IPS-18a (cell line): Measurements from ENCODE around the gene ISG20L2.
A peak's percentile ranks its signal among the peaks of the same experiment; 100 is the strongest.

ENCODE experiments used
- H3K27ac ChIP-seq: one replicate; pipeline ENCODE4 v1.5.1; 2013; ENCODE audit warnings: low read length
- H3K27me3 ChIP-seq: one replicate; pipeline ENCODE4 v1.6.1; 2013; ENCODE audit warnings: mild to moderate bottlenecking, low read length; ENCODE audit not compliant: control insufficient read depth, insufficient read depth
- H3K36me3 ChIP-seq: one replicate; pipeline ENCODE4 v1.6.1; 2013; ENCODE audit warnings: low read depth, low read length; ENCODE audit not compliant: control insufficient read depth
- H3K4me1 ChIP-seq: one replicate; pipeline ENCODE4 v1.6.1; 2013; ENCODE audit warnings: low read depth, low read length; ENCODE audit not compliant: control insufficient read depth
- H3K4me3 ChIP-seq: one replicate; pipeline ENCODE4 v1.5.1; 2013; ENCODE audit warnings: low read length
- H3K9ac ChIP-seq: one replicate; pipeline ENCODE4 v1.6.1; 2013; ENCODE audit warnings: mild to moderate bottlenecking, low read length, moderate library complexity
- H3K9me3 ChIP-seq: one replicate; pipeline ENCODE4 v1.6.1; 2013; ENCODE audit warnings: low read depth, low read length; ENCODE audit not compliant: control insufficient read depth

The ISG20L2 gene

DNA sequence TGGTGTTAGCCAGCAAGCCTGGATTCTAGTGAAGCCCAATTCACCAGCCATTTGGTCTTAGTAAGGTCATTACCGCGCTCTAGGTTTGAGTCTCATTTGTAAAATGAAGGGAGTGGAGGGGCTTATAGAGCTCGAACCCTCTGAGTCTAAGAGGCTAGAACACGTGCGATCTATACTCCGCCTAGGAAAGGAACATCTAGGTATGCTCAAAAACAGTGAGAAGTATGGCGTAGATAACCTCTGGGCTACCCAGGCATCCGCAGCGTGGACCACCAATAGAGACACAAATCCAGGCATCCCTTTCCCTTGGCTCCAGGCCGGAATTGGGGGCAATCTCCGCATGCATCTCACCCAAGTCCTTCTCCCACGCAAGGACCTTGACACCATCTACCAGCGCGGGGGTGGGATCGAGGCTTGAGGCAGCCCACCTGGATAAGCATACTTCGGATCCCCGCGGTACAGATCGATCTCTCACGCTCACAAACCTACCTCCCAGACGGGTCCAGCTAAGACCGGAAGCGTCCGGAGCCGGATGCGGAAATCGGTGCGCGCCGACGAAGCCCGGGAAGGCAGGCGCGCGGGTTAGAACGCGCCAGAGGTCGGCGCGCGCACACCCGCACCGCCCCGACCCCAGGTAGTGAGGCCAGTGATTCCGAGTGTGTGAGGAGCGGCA lies 504 bp downstream of the ISG20L2 start, which contains the start of gene METTL25B:
TSS of gene METTL25B (plus strand) at position 544 of the 673 bp plus-strand sequence. CDS start 636 bp downstream, outside the sequence.
- Histone ChIP-seq H3K27me3 (no peaks in the 10 kb centered on the region), H3K36me3 (peaks cover 29% of the 10 kb centered on the region), H3K4me1 (peaks cover 20% of the 10 kb centered on the region), H3K4me3 (peak within 1 kb of the TSS; percentile 100), H3K9me3 (no peaks in the 10 kb centered on the region), H3K27ac (peak within 1 kb of the TSS; percentile 80), H3K9ac (peak within 1 kb of the TSS; percentile 89)

GRCh38 chr1:156727492-156727891 lies 1.1 kb downstream of the ISG20L2 start:
- Histone ChIP-seq H3K27ac (no peak overlapping the region), H3K36me3 (peaks cover 31% of the 10 kb centered on the region), H3K27me3 (no peaks in the 10 kb centered on the region), H3K9ac (peak overlapping the region; percentile 89), H3K4me3 (peak overlapping the region; percentile 100), H3K9me3 (no peaks in the 10 kb centered on the region), H3K4me1 (peaks cover 20% of the 10 kb centered on the region)

- Histone ChIP-seq H3K9ac (no peak overlapping the region), H3K36me3 (peaks cover 35% of the 10 kb centered on the region), H3K27me3 (no peaks in the 10 kb centered on the region), H3K4me1 (peaks cover 20% of the 10 kb centered on the region), H3K9me3 (no peaks in the 10 kb centered on the region), H3K4me3 (peak overlapping the region; percentile 56), H3K27ac (no peak overlapping the region)
These were observed 1.9 kb downstream of the ISG20L2 start for GRCh38 chr1:156726549-156727226.

GRCh38 chr1:156725683-156726280 lies 2.8 kb downstream of the ISG20L2 start:
- no peaks in the 10 kb centered on the region for H3K9me3 ChIP-seq
- H3K4me3 ChIP-seq, result peak overlapping the region; percentile 56
- no peak overlapping the region for H3K9ac ChIP-seq
- no peaks in the 10 kb centered on the region for H3K27me3 ChIP-seq
- H3K36me3 ChIP-seq, result peaks cover 44% of the 10 kb centered on the region
- peaks cover 20% of the 10 kb centered on the region for H3K4me1 ChIP-seq
- no peak overlapping the region for H3K27ac ChIP-seq

GRCh38 chr1:156721535-156721934 lies 7.0 kb downstream of the ISG20L2 start:
- H3K36me3 ChIP-seq, result peaks cover 45% of the 10 kb centered on the region
- H3K4me3 ChIP-seq, result no peak overlapping the region

DNA sequence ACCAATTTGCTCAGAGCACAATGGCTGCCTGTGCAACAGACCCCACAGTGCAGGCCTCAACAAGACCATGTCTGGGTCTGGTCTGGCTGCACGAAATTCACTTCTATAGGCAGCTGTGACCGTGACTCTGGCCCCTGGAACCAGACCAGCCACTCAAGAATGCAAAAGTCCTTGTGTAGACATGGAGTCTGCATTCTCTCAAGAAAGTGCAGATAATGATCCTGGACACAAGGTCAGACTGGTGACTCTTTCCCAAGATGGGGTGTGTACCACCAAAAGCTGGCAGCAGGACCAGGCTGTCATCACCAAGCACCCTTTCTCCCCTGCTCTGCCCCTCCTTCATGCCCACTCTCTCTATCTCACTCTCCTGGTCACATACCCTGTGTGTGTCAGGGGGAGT lies 7.4 kb downstream of the ISG20L2 start:
- Histone ChIP-seq H3K36me3 (peaks cover 42% of the 10 kb centered on the region), H3K27me3 (no peaks in the 10 kb centered on the region), H3K27ac (no peak overlapping the region), H3K4me1 (peaks cover 9% of the 10 kb centered on the region), H3K4me3 (no peak overlapping the region), H3K9me3 (no peaks in the 10 kb centered on the region), H3K9ac (no peak overlapping the region)

More at GRCh38 chr1:156721535-156721934, 7.0 kb downstream of the ISG20L2 start:
- no peaks in the 10 kb centered on the region for H3K9me3 ChIP-seq
- H3K9ac ChIP-seq, result no peak overlapping the region
- no peaks in the 10 kb centered on the region for H3K27me3 ChIP-seq
- no peak overlapping the region for H3K27ac ChIP-seq
- peaks cover 13% of the 10 kb centered on the region for H3K4me1 ChIP-seq

DNA sequence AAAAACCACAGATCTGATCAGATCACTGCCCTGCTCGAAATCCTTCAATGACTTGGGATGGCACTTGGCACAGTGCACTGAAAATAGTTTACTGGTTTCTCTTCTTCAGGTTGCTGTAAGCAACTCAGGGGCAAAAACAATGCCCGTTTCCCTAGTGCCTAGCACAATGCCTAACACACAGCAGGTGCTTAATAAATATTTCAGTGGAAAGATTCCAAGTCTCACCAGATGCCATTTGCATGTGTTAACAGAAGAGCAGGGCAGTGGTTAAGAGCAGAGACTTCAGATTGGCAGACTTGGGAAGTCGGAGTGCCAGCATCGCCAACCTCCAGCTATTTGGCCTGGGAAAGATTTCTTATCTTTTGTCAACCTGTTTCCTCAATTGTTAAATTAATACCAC lies 11.2 kb downstream of the ISG20L2 start:
- no peak overlapping the region for H3K27ac ChIP-seq
- H3K27me3 ChIP-seq, result no peaks in the 10 kb centered on the region
- H3K9ac ChIP-seq, result no peak overlapping the region
- H3K36me3 ChIP-seq, result peaks cover 14% of the 10 kb centered on the region
- H3K4me3 ChIP-seq, result no peak overlapping the region
- H3K4me1 ChIP-seq, result no peaks in the 10 kb centered on the region
- H3K9me3 ChIP-seq, result no peaks in the 10 kb centered on the region

GRCh38 chr1:156714830-156715229 lies 13.7 kb downstream of the ISG20L2 start:
- H3K9me3 ChIP-seq, result no peaks in the 10 kb centered on the region
- no peak overlapping the region for H3K9ac ChIP-seq
- H3K27ac ChIP-seq, result no peak overlapping the region
- H3K4me1 ChIP-seq, result peaks cover 18% of the 10 kb centered on the region
- no peaks in the 10 kb centered on the region for H3K36me3 ChIP-seq
- H3K27me3 ChIP-seq, result no peaks in the 10 kb centered on the region
- no peak overlapping the region for H3K4me3 ChIP-seq

DNA sequence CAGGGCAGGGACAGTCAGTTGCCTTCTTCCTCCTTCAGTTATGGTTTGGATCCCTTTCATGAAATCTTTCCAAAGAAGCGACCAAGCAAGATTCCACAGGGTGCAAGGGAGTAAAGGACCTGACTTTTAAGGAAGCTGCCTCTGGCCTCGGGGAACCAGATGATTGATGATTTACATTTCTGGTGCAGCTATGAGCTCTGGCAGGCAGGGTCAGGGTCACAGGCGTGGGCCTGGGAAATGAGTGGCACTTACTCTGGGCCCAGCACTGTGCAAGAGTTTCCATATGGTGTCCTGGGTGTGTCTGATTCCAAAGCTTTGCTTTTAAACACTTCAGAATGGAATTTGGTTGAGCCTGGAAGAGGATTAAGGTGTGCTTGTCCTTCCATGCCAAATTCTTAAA lies 15.9 kb downstream of the ISG20L2 start:
- no peaks in the 10 kb centered on the region for H3K36me3 ChIP-seq
- no peaks in the 10 kb centered on the region for H3K27me3 ChIP-seq
- H3K9me3 ChIP-seq, result no peaks in the 10 kb centered on the region
- H3K27ac ChIP-seq, result no peak overlapping the region
- H3K9ac ChIP-seq, result no peak overlapping the region
- no peak overlapping the region for H3K4me3 ChIP-seq
- peaks cover 40% of the 10 kb centered on the region for H3K4me1 ChIP-seq

DNA sequence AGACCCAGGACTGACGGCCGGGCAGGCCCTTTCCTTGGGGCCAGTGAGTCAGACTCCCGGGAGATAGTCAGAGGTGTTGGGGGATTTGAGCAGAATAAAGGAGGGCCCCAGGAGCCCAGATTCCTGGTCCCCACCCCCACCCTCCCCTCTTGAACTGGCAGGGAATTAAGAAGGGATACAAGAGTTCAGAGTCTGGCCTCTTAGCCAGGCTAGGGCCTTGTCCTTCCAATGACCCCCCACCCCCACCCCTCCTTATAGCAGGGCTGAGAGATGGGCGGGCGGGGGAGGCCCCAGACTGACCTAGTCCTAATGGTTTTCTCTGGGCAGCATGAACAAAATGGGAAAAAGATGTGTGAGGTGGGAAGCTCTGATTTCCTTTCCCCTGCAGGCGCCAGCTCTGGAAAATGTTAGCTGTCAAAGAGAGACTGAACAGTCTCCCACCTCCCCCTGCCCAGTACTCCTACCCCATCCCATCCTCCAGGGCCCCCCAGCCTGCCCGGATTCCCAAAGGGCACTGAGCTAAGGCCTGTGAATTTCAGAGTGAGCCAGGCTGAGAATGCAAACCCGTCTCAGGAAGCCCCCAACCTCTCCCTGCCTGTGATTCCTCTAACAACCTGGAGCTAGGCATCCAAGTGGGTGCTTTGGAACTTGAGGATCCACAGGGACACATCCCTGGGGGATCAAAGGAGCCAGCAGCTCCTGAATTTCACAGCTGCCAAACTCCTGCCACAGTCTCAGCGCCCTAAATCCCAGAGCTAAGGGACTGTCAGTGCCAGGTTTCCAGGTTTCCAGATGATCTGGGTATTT lies 17.4 kb downstream of the ISG20L2 start:
- Histone ChIP-seq H3K4me1 (peaks cover 48% of the 10 kb centered on the region), H3K4me3 (no peak overlapping the region), H3K9ac (no peak overlapping the region), H3K27me3 (no peaks in the 10 kb centered on the region), H3K36me3 (no peaks in the 10 kb centered on the region), H3K27ac (no peak overlapping the region), H3K9me3 (no peaks in the 10 kb centered on the region)
